Nephron (organoid): ENCODE results near the gene ARHGAP15.

Source experiments
- H3K27ac Mint-ChIP-seq, 3 experiments: 2 replicates each; pipeline ENCODE4 v1.8.0; 2020; ENCODE audit warnings: mixed read lengths in 3 of 3, mild to moderate bottlenecking in 2 of 3, moderate library complexity in 1 of 3
- H3K27me3 Mint-ChIP-seq: 2 replicates; pipeline ENCODE4 v1.8.0; 2021; ENCODE audit warnings: low read depth, mild to moderate bottlenecking, moderate library complexity, mixed read lengths
- H3K36me3 Mint-ChIP-seq: 2 replicates; pipeline ENCODE4 v1.8.0; 2020; ENCODE audit warnings: low read depth, mixed read lengths
- H3K4me1 Mint-ChIP-seq: 2 replicates; pipeline ENCODE4 v1.8.0; 2020; ENCODE audit warnings: mixed read lengths
- H3K4me3 Mint-ChIP-seq, 3 experiments: 2 replicates each; pipeline ENCODE4 v1.8.0; 2020; ENCODE audit warnings: mild to moderate bottlenecking in 3 of 3, mixed read lengths in 3 of 3, moderate library complexity in 2 of 3
- H3K9me3 Mint-ChIP-seq: 2 replicates; pipeline ENCODE4 v1.8.0; 2020; ENCODE audit warnings: mixed read lengths
- CTCF ChIP-seq, 3 experiments: fragments of 200-600 bp; sonication (generic); IDR thresholded peaks; one replicate each; pipeline ENCODE4 v1.5.0; 2021; ENCODE audit warnings: antibody characterized with exemption in 3 of 3; ENCODE audit not compliant: unreplicated experiment in 3 of 3

ARHGAP15 gene

DNA sequence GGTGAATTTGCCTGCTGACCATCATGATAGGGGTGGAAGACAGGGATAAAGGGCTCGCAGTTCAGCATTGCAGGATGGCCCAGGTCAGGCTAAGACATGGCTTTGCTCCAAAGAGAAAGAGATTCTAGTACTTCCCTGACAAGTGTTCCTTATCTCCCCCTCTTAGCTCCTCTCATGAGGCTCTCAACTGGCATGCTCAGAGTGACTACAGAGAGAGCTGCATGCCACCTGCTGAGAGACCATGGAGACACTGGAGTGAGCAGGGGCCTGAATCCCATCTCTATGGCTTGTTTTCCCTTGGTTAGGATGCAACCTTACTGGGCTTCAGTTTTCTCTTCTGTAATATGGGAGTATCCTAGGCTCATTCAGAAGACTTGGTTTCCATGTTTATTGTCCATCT, 94.3 kb downstream of the ARHGAP15 start:
- no peaks in the 10 kb centered on the region for H3K36me3 Mint-ChIP-seq
- H3K4me3 Mint-ChIP-seq = no peak overlapping the region
- no peaks in the 10 kb centered on the region for H3K27me3 Mint-ChIP-seq
- TF ChIP-seq CTCF (IDR thresholded peaks at IDR 0.05; ENCODE audit: unreplicated experiment in 3 of 3) = no peak
- no peaks in the 10 kb centered on the region for H3K4me1 Mint-ChIP-seq
- no peak overlapping the region for H3K27ac Mint-ChIP-seq
- H3K9me3 Mint-ChIP-seq = no peaks in the 10 kb centered on the region

DNA sequence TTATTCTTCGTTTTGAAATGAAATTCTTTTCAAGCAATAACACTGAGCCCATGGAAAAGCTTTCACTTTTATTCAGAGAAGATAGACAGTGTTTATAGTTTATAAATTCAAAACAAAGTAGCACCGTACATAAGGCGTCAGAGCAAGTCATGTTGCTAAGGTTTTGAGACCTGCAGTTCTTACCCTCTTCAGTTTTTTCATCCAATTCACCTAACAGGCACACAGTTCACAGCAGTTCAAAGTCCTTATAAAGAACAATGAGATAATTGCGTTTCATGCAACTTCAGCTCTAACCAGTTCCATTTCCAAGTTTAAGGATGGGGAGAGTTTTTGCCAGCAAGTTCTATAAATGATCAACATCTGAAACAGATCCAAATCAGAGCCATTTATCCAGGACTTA, 96.7 kb downstream of the ARHGAP15 start:
- Mint-ChIP-seq H3K4me1 (no peaks in the 10 kb centered on the region), H3K36me3 (no peaks in the 10 kb centered on the region), H3K4me3 (no peak overlapping the region), H3K9me3 (no peaks in the 10 kb centered on the region), H3K27ac (no peak overlapping the region), H3K27me3 (no peaks in the 10 kb centered on the region)
- TF ChIP-seq CTCF (IDR thresholded peaks at IDR 0.05; ENCODE audit: unreplicated experiment in 3 of 3) = no peak

GRCh38 chr2:143226714-143227541, 97.7 kb downstream of the ARHGAP15 start:
- Mint-ChIP-seq H3K9me3 (no peaks in the 10 kb centered on the region), H3K27ac (no peak overlapping the region), H3K4me3 (no peak overlapping the region), H3K27me3 (no peaks in the 10 kb centered on the region), H3K4me1 (no peaks in the 10 kb centered on the region), H3K36me3 (no peaks in the 10 kb centered on the region)
- TF ChIP-seq CTCF (IDR thresholded peaks at IDR 0.05; ENCODE audit: unreplicated experiment in 3 of 3) = no peak

DNA sequence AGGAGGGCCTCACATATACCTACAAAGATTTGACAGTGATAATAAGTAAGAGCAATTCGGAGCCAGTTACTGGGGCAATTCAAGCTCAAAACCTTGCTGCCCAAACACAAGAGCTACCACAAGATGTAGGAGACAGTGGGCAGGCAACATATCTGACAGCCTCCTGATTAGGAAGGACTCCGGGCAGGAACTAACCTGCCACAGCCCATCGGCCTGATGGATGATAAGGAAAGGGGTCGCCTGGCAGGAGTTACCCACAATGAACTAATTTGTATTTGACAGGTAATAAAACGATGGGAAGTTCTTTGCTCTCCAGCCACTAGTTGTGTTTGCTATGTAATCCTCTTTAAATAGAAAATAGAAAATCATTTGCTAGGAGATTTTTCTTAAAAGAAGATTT, 100.2 kb downstream of the ARHGAP15 start:
- H3K9me3 Mint-ChIP-seq = peaks cover 13% of the 10 kb centered on the region

DNA sequence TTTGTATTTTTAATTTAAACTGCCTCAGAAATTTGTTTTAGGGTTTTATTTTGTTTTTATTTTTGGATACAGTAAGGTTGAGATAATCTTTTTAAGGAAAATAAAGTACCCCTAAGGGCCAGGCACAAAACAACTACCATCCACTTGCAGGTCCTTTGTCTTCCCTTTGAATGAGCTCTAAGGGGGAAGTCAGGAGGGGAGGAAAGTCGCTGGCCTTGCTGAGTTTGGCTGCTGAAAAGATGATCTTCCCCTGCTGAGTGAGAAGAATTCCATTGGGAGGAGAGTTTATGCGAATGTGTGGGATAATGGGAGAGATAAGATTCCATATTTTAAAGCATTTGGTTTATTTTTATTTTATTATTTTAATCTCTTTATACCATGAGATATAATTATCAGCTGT, 100.7 kb downstream of the ARHGAP15 start:
- no peaks in the 10 kb centered on the region for H3K27me3 Mint-ChIP-seq
- H3K4me1 Mint-ChIP-seq = no peaks in the 10 kb centered on the region
- no peak for TF ChIP-seq CTCF (IDR thresholded peaks at IDR 0.05; ENCODE audit: unreplicated experiment in 3 of 3)
- no peak overlapping the region for H3K4me3 Mint-ChIP-seq
- H3K9me3 Mint-ChIP-seq = peaks cover 15% of the 10 kb centered on the region
- H3K27ac Mint-ChIP-seq = no peak overlapping the region
- no peaks in the 10 kb centered on the region for H3K36me3 Mint-ChIP-seq

More for the DNA sequence above, 100.2 kb downstream of the ARHGAP15 start:
- TF ChIP-seq CTCF (IDR thresholded peaks at IDR 0.05; ENCODE audit: unreplicated experiment in 3 of 3) = no peak
- no peak overlapping the region for H3K4me3 Mint-ChIP-seq
- no peaks in the 10 kb centered on the region for H3K36me3 Mint-ChIP-seq
- no peaks in the 10 kb centered on the region for H3K27me3 Mint-ChIP-seq
- no peak overlapping the region for H3K27ac Mint-ChIP-seq
- H3K4me1 Mint-ChIP-seq = no peaks in the 10 kb centered on the region
